ENCODE measurements around the gene NLRP7.

DNA sequence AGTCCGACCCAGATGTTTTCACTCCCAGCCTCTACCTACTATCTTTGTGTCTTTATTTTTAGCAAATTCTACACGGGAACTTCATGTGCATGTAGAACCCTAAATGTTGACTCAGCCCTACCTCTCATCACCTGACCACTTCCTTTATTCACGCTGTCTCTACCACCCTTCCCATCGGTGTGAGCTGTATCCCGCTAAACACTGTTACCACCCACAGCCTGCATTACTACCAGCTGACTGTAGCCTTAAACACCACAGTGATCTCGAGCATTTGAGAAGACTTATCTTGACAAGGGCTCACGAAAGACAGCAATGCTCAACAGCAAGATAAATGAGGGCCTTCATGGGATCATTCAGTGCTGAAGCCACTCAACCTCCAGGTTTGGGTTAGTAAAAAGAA is 26.2 kb downstream of the NLRP7 start:
- no peak for TF ChIP-seq EZH2 (IDR thresholded peaks at IDR 0.05; ENCODE audit: borderline replicate concordance, low read length)
- TF ChIP-seq, protein P1, sequence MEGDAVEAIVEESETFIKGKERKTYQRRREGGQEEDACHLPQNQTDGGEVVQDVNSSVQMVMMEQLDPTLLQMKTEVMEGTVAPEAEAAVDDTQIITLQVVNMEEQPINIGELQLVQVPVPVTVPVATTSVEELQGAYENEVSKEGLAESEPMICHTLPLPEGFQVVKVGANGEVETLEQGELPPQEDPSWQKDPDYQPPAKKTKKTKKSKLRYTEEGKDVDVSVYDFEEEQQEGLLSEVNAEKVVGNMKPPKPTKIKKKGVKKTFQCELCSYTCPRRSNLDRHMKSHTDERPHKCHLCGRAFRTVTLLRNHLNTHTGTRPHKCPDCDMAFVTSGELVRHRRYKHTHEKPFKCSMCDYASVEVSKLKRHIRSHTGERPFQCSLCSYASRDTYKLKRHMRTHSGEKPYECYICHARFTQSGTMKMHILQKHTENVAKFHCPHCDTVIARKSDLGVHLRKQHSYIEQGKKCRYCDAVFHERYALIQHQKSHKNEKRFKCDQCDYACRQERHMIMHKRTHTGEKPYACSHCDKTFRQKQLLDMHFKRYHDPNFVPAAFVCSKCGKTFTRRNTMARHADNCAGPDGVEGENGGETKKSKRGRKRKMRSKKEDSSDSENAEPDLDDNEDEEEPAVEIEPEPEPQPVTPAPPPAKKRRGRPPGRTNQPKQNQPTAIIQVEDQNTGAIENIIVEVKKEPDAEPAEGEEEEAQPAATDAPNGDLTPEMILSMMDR (conservative IDR thresholded peaks at IDR 0.05 in 1 of 2, IDR thresholded peaks at IDR 0.05 in 1 of 2; ENCODE audit: extremely low read depth in 1 of 2, insufficient read depth in 1 of 2, low read depth in 1 of 2, low read length in 2 of 2), result no peak
